Spleen (tissue), 11 donors: Measurements from ENCODE around the gene METTL18. TPM values are rescaled to one million over a fixed set of nuclear protein-coding genes. Genes with fewer than 3 reads are reported as not detected.

Source experiments
- DNase-seq: peaks from one replicate; pipeline ENCODE4 v3.0.0-alpha.2; 2020
- H3K27ac ChIP-seq, 8 donors: fragments of 200-600 bp; sonication (generic) in 7 of 8; 1 replicate in 4 of 8; 2 replicates in 4 of 8; pipeline versions ENCODE4 v1.5.0 to v1.8.0; 2016 to 2021; ENCODE audit warnings: inconsistent platforms in 4 of 8, mild to moderate bottlenecking in 4 of 8, moderate library complexity in 1 of 8
- H3K27me3 ChIP-seq, 7 donors: fragments of 200-600 bp; sonication (generic) in 6 of 7; replicated peaks in 1 of 7; 1 replicate in 4 of 7; 2 replicates in 3 of 7; pipeline versions ENCODE4 v1.5.0 to v1.8.0; 2016 to 2021; ENCODE audit warnings: inconsistent platforms in 3 of 7, mild to moderate bottlenecking in 1 of 7
- H3K36me3 ChIP-seq, 6 donors: fragments of 200-600 bp; sonication (generic) in 5 of 6; 1 replicate in 4 of 6; 2 replicates in 2 of 6; pipeline versions ENCODE4 v1.5.0 to v1.8.0; 2016 to 2021; ENCODE audit warnings: inconsistent platforms in 2 of 6
- H3K4me1 ChIP-seq, 6 donors: fragments of 200-600 bp; sonication (generic) in 5 of 6; 1 replicate in 3 of 6; 2 replicates in 3 of 6; pipeline versions ENCODE4 v1.5.0 to v1.8.0; 2016 to 2021; ENCODE audit warnings: inconsistent platforms in 3 of 6
- H3K4me3 ChIP-seq, 8 donors: fragments of 200-600 bp; sonication (generic) in 7 of 8; 1 replicate in 4 of 8; 2 replicates in 4 of 8; pipeline versions ENCODE4 v1.5.0 to v1.8.0; 2016 to 2021; ENCODE audit warnings: inconsistent platforms in 4 of 8, mild to moderate bottlenecking in 4 of 8, moderate library complexity in 2 of 8
- H3K9me3 ChIP-seq, 8 donors: fragments of 200-600 bp; sonication (generic) in 7 of 8; 1 replicate in 4 of 8; 2 replicates in 4 of 8; pipeline versions ENCODE4 v1.5.0 to v1.8.0; 2016 to 2021; ENCODE audit warnings: inconsistent platforms in 4 of 8
- CTCF ChIP-seq, 11 experiments: fragments of 200-600 bp in 7 of 11; fragments of 450-650 bp in 4 of 11; sonication (generic) in 4 of 11; IDR thresholded peaks in 8 of 11; conservative IDR thresholded peaks in 3 of 11; 1 replicate in 7 of 11; 2 replicates in 4 of 11; pipeline versions ENCODE4 v1.4.0 to v1.8.0; 2016 to 2021; ENCODE audit warnings: antibody characterized with exemption in 11 of 11, inconsistent platforms in 4 of 11, mild to moderate bottlenecking in 1 of 11
- POLR2A ChIP-seq, 3 donors: fragments of 450-650 bp; IDR thresholded peaks; one replicate each; pipeline ENCODE4 v1.5.1; 2017; ENCODE audit warnings: antibody characterized with exemption in 3 of 3, mild to moderate bottlenecking in 1 of 3
- POLR2AphosphoS5 ChIP-seq, 3 donors: sonication (generic); formaldehyde crosslinking; IDR thresholded peaks; one replicate each; pipeline ENCODE4 v1.5.1; 2017; ENCODE audit warnings: antibody characterized with exemption in 3 of 3
- WGBS, 5 donors: extraction: QIAGEN DNeasy Blood & Tissue Kit in 3 of 5; methylation state at CpG; one replicate each; pipeline versions ENCODE4 v1.1.5 to v1.1.7; 2013 to 2018; 5-methylcytosine and 5-hydroxymethylcytosine counted together
- intact Hi-C: fragments of 100-400 bp; cut with DNase I; formaldehyde crosslinking; loops from one replicate; pipeline ENCODE4 v1.15.0; 2023; ENCODE audit warnings: low total_unique reads
- polyA plus RNA-seq, 3 donors: library from polyadenylated mRNA; stranded (reverse); fragments of 200-250 nt; gene quantifications; one replicate each; pipeline ENCODE4 v1.2.1, GENCODE V29; 2013
- total RNA-seq, 7 donors: library from RNA; depleted of rRNA in 3 of 7; stranded (reverse); fragments of >200 nt in 3 of 7; fragmentation: NEBNext Ultra II Directional in 4 of 7; extraction: Animal tissue kit (Norgen Biotek cat#: 25700) in 4 of 7; gene quantifications; one replicate each; pipeline versions ENCODE4 v1.1.0 to v1.2.1, GENCODE V29; 2016 to 2021
- donor health status: healthy with polysubstance abuse.
- donor health status: DM: no; HTN: no; CAD: no; lungs with moderate emphysema.
- donor health status: DM: no; HTN: no; CAD: no.
- donor health status: Bipolar disorder and iron deficiency.
- donor health status: healthy.
- donor health status: DM: no; HTN: no; CAD: no.
- donor health status: DM: yes; HTN: yes; CAD: no.

Gene METTL18
- total and polyA plus RNA-seq, 10 donors = 6.5 to 16.3 (median 12.4) TPM

- Histone ChIP-seq H3K27me3 (no peaks in the 10 kb centered on the region), H3K4me3 (no peak overlapping the region), H3K27ac (peak overlapping the region in 1 of 8 donors; percentile 13), H3K4me1 (no peaks in the 10 kb centered on the region), H3K9me3 (no peaks in the 10 kb centered on the region), H3K36me3 (peaks cover 0 to 65% (median 25%) of the 10 kb centered on the region in 6 donors)
- TF ChIP-seq CTCF (IDR thresholded peaks at IDR 0.05 in 8 of 11, conservative IDR thresholded peaks at IDR 0.05 in 3 of 11) = no peak
- no peak for TF ChIP-seq POLR2AphosphoS5 (IDR thresholded peaks at IDR 0.05)
- no peak for TF ChIP-seq POLR2A (IDR thresholded peaks at IDR 0.05)
- DNase-seq = no peak
- intact Hi-C loops = no loop called here
These were observed 8.2 kb upstream of the METTL18 start for GRCh38 chr1:169802888-169803287.

DNA sequence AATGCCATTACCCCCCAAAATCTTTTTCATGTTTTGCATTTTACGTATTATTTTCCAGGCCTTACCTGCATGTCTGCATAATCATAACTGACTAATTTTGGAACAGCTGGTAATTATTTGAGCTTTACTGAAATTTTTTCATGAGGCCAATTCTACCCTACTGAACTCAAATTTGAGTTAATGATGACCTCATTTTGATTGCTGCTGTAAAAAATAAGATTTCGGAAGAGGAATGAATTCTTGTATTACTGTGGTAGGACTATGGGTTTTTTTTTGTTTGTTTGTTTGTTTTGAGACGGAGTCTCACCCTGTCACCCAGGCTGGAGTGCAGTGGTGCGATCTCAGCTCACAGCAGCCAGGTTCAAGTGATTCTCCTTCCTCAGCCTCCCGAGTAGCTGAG lies 2.6 kb upstream of the METTL18 start:
- 95 to 98% (median 97%) methylated on average over 5 of the region's 5 CpGs for WGBS, 5 donors
- peaks cover 0 to 18% (median 0%) of the 10 kb centered on the region in 6 donors for H3K36me3 ChIP-seq
- H3K4me1 ChIP-seq = peaks cover 19 to 34% (median 31%) of the 10 kb centered on the region in 6 donors
- H3K9me3 ChIP-seq = no peaks in the 10 kb centered on the region
- intact Hi-C loops = no loop called here
- H3K27me3 ChIP-seq = no peaks in the 10 kb centered on the region
- no peak for DNase-seq
- no peak for TF ChIP-seq CTCF (IDR thresholded peaks at IDR 0.05 in 8 of 11, conservative IDR thresholded peaks at IDR 0.05 in 3 of 11)
- TF ChIP-seq POLR2A (IDR thresholded peaks at IDR 0.05) = no peak
- no peak for TF ChIP-seq POLR2AphosphoS5 (IDR thresholded peaks at IDR 0.05)
- no peak overlapping the region for H3K27ac ChIP-seq
- H3K4me3 ChIP-seq = no peak overlapping the region

DNA sequence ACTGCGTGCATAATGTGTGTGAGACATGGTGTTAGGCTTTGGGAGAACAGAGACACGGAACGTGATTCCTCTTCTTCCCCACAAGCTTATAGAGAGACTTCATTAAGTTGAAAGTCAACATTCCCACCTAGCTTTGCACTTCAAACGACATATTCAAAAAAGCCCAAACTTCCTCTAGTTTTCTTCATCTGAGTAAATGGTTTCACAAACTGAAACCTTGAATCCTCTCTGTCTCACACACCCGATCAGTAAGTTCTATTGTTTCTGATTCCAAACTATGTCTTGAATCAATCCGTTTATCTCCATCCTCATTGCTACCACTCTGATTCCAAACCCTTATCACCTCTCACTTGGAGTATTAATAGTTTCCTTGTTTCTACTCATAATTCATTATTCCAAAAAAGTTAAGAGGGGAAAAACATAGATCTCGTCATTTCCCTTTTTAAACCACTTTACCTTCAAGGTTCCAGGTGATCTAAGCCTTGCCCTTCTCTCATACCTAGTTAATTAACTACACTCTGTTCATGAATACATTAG lies 1.6 kb upstream of the METTL18 start:
- H3K4me1 ChIP-seq = peaks cover 21 to 44% (median 31%) of the 10 kb centered on the region in 6 donors
- no peaks in the 10 kb centered on the region for H3K27me3 ChIP-seq
- no peaks in the 10 kb centered on the region for H3K9me3 ChIP-seq
- H3K27ac ChIP-seq = no peak overlapping the region
- peaks cover 0 to 22% (median 0%) of the 10 kb centered on the region in 6 donors for H3K36me3 ChIP-seq
- H3K4me3 ChIP-seq = peak overlapping the region in 1 of 8 donors; percentile 82
- TF ChIP-seq POLR2AphosphoS5 (IDR thresholded peaks at IDR 0.05) (no peak), CTCF (IDR thresholded peaks at IDR 0.05 in 8 of 11, conservative IDR thresholded peaks at IDR 0.05 in 3 of 11) (no peak), POLR2A (IDR thresholded peaks at IDR 0.05) (no peak)
- intact Hi-C loops = no loop called here
- DNase-seq = no peak
- 68 to 84% (median 75%) methylated on average over 7 of the region's 7 CpGs for WGBS, 5 donors

DNA sequence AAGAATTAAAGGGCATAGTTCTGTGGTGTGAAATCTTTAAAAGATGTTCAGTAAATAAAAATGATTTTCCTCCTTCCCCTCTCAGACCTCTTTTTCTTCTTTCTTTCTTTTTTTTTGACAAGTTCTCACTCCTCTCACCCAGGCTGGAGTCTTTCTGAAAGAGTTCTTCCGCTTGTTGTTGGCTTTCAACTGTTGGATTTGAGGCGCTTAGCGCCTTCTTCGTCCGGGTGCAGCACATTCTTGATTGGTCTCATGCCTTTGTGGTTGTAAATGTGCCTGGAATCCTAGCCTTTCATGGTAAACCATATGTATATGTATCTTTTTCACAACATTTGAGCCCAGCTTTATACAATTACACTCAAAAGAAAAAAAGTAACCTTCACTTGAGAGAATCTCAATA lies 980 bp upstream of the METTL18 start:
- intact Hi-C loops = no loop called here
- Histone ChIP-seq H3K4me1 (peaks cover 21 to 48% (median 31%) of the 10 kb centered on the region in 6 donors), H3K27me3 (no peaks in the 10 kb centered on the region), H3K27ac (peak overlapping the region in 2 of 8 donors; percentile 90 to 92), H3K4me3 (peak overlapping the region in 7 of 8 donors; percentile 60 to 82 (median 64)), H3K9me3 (no peaks in the 10 kb centered on the region), H3K36me3 (peaks cover 0 to 29% (median 0%) of the 10 kb centered on the region in 6 donors)
- DNase-seq = no peak
- 9 to 26% (median 23%) methylated on average over 5 of the region's 5 CpGs for WGBS, 5 donors
- TF ChIP-seq POLR2AphosphoS5 (IDR thresholded peaks at IDR 0.05) (no peak), POLR2A (IDR thresholded peaks at IDR 0.05) (no peak), CTCF (IDR thresholded peaks at IDR 0.05 in 8 of 11, conservative IDR thresholded peaks at IDR 0.05 in 3 of 11) (no peak)
